GM19452 (cell line): ENCODE results near the gene CRY1.
"Not testable (repeated sequence)": the region's sequence is repeated elsewhere in the genome, so short reads cannot be mapped to it uniquely, and the experiment has no call there.

Experiments used
- ATAC-seq: cut with Tn5 transposase; IDR thresholded peaks from one replicate; pipeline ENCODE4 v1.9.1; 2021; ENCODE audit not compliant: unreplicated experiment

Gene CRY1

DNA sequence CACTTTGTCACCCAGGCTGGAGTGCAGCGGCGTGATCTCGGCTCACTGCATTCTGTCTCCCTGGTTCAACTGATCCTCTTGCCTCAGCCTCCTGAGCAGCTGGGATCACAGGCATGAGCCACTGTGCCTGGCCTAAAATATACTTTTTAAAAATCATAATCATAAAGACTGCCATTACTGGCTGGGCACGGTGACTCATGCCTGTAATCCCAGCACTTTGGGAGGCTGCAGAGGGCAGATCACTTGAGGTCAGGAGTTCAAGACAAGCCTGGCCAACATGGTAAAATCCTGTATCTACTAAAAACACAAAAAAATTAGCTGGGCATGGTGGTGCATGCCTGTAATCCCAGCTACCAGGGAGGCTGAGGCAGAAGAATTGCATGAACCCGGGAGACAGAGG lies 20.1 kb downstream of the CRY1 start:
- ATAC-seq = not testable (repeated sequence)

DNA sequence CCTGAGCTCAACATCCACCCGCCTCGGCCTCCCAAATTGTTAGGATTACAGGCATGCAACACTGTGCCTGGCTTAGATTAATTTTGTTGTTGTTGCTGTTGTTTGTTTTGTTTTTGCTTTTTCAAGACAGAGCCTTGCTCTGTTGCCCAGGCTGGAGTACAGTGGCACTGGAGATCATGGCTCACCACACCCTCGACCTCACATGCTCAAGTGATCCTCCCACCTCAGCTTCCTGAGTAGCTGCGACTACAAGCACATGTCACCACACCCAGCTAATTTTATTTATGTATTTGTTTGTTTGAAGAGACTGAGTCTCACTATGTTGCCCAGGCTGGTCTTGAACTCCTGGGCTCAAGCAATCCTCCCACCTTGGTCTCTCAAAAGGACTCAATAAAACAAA lies 26.7 kb downstream of the CRY1 start:
- ATAC-seq = no peak

DNA sequence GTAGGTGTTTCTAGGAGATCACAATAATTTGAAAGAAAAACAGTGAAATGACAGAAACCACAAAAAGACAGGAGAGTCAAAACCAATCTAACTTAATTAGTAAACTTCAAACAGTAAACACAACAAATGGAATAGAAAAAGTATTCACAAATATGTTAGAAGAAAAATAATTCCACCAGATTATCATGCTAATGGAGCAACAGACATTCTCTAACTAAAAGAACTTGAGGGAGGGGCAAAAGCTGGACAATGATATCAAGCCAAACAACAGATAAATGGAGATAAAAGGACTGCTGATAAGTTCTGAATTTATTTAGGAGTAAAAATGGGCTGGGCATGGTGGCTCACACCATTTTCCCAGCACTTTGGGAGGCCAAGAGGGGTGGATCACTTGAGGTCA lies 28.7 kb downstream of the CRY1 start:
- no peak for ATAC-seq

DNA sequence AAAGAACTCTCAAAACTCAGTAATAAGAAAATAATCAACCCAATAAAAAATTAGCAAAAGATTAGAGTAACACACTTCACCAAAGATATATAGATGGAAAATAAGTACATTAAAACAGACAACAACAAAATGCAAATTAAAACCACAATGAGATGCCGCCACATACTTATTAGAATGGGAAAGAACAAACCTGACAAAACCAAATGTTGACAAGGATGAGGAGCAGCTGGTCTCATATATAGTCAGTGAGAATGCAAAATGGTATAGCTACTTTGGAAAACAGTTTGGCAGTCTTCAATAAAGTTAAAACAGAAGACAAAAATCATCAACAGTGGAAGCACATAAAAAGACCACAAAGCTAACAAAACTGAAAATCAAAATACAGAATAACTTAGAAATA lies 29.1 kb downstream of the CRY1 start:
- no peak for ATAC-seq

DNA sequence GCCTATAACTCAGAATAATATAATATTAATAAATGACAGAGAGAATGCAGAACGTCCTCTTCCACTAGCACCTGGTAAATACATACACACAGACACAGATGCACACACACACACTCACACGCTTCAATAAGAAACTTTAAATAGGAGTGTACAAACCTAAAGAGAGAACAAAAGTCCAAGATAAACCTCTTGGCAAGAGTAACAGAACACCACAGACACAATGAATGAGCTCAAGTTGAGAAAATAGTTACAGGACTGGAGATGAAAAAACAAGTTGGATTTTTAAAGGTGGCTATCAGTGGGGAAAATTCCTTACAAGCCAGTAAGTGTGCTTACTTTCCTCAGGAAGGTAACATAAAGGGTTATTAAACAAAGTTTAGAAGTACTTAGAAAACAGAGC lies 35.2 kb downstream of the CRY1 start:
- ATAC-seq = no peak

DNA sequence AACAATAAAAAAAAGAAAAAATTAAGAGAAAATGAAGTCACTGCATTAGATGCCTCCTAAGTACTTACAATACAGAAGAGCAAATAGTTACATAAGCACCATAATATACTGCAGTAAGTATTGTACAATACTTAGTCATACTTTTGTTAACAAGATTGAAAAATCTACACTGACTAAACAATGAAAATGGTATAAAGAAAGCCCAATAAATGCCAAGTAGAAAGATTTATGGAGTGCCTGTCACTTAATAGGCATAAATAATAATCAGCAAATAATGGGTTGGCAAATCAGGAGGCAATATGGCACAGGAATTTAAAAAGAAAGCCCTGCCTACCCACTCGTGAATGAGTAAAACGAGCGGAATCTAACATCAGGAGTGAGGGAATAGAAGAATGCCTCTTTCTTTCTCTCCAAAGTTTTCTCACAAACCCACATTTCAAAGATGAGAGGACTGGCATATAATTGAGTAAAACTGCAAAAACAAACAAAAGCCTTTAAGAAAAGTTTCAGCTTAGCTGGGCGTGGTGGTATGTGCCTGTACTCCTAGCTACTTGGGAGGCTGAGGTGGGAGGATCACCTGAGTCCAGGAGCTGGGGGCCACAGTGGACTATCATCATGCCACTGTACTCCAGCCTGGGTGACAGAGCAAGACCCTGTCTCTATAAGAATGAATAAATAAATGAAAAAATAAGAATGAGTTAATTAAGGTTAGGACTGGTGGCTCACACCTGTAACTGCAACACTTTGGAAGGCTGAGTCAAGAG lies 36.1 kb downstream of the CRY1 start:
- ATAC-seq = no peak

DNA sequence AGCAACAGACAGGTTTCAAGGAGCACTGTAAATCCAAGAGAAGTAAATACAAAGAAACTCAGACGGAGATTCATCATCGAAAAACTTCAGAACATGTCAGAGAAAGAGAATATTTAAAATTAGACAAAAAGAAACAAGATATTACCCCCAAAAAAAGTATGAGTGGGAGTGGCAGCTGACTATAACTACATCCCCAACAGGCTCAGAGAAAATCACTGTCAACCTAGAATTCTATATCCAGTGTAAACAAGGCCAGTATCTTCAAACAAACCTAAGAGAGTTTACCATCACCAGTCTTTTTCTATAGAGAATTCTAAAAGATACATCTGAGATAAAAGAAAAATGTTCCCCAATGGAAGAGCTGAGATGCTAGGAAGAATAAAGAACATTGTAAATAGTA lies 39.6 kb downstream of the CRY1 start:
- no peak for ATAC-seq

DNA sequence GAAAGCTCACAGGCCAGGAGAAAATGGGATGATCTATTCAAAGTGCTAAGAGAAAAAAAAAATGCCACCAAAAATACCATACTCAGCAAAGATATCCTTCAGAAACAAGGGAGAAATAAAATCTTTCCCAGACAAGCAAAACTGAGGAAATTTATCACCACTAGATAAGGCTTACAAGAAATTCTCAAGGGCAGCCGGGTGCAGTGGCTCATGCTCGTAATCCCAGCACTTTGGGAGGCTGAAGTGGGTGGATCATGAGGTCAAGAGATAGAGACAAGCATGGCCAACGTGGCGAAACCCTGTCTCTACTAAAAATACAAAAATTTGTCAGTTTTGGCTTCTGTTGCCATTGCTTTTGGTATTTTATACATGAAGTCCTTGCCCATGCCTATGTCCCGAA lies 48.2 kb downstream of the CRY1 start:
- no peak for ATAC-seq

DNA sequence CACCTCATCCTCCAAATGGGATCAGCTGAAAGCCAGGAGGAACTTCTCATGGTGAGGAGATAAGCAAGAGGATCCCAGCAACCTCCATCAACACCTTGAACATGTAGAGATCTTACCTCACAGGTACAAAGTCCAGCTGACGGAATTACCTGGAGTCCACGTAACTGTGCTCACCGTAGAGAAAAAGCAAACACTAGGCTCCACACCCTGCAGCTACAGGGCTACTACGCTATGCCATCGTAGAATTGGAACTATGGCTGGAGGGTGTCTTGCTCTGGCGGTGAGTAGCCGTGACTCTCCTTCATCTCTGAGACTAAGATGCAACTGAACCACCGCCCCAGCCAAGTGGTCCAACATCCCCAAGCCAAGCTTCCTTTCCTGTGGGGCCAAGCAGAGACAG lies 50.5 kb downstream of the CRY1 start:
- no peak for ATAC-seq

DNA sequence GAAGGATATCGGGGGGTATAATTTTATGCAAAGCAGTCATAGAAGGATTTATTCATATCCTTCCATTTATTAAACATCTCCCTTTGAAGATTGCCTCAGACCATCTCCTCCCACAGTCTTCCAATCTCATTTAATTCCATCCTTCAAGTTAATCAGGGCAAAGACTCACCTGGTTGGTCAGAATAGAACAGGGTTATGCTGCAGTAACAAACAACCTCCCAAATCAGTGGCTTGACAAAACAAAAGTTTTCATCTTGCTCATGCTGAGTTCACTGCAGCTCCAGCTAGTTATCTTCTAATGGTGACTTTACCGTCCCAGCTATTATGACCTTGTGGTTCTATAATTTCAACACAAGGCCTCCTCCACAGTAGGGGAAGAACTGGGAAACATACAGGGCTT lies 57.6 kb downstream of the CRY1 start:
- ATAC-seq = no peak

DNA sequence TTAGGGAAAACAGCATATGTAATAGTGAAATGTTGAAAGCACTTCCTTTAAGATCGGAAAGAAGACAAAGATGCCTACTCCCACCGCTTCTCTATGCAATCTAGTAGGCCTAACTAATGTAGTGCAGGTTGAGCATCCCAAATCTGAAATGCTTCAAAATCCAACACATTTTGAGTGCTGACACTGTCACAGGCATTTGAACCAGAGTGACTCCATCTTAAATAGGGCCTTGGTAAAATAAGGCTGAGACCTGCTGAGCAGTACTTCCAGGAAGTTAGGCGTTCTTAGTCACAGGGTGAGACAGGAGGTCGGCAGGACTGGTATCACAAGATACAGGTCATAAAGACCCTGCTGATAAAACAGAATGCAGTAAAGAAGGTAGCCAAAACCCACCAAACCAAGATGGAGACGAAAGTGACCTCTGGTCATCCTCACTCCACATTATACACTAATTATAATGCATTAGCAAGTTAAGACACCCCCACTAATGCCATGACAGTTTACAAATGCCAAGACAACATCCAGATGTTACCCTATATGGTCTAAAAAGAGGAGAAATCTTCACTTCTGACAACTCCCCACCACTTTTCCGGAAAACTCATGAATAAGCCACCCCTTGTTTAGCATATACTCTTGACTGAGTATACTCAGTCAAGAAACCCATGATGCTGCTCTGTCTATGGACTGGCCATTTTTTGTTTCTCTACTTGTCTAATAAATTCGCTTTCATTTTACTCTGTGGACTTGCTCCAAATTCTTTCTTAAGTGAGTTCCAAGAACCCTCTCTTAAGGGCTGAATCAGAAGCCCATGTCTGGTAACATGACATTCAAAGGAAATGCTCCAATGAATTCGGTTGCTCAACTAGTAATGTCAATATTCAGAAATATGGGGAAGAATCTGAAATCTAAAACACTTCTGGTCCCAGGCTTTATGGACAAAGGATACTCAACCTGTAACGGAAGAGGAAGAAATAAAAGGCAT lies 59.3 kb downstream of the CRY1 start:
- ATAC-seq = no peak

DNA sequence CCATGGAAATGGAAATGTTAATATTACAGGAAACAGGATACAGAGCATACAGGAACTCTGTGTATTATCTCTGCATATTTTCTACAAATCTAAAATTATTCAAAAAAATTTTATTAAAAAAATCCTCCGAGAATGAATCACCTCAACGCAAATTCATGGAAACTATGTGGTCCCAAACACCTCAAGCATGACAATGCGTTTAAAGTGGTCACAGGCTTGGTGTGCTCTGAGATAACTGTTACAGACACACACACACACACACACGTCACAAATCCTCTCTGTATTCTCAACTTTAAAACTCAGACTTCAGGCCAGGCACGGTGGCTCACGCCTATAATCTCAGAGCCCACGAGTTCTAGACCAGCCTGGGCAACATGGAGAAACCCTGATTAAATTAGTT lies 61.1 kb downstream of the CRY1 start:
- ATAC-seq = no peak

DNA sequence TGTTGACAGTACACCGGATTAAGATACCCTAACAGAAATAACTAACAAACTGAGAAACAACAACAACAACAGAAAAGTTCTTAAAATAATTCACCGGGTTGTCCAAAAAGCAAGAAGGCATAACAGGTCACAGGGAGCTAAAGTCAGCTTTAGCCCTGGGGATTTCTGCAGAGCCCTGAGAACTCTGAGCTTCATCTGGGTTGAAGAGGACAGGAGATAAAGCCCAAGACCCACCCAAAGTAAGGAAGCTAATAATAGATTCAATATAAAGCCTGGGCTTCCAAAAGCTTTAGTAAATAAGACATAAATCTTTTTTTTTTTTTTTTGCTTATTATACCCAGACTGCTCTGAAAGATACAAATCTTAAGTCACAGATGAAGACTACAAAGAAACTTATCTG lies 62.3 kb downstream of the CRY1 start:
- no peak for ATAC-seq

DNA sequence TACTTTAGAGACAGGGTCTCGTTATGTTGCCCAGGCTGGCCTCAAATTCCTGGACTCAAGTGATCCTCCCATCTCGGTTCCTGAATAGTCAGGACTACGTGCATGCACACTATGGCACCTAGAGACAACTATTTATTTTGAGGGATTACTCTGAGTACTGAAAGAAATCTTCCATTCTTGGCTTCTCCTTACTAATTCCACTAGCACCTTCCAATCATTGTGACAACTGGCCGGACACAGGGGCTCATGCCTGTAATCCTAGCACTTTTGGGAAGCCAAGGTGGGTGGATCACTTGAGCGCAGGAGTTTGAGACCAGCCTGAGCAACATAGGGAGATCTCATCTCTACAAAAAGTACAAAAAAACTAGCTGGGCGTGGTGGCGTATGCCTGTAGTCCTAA lies 64.3 kb downstream of the CRY1 start:
- ATAC-seq = no peak

DNA sequence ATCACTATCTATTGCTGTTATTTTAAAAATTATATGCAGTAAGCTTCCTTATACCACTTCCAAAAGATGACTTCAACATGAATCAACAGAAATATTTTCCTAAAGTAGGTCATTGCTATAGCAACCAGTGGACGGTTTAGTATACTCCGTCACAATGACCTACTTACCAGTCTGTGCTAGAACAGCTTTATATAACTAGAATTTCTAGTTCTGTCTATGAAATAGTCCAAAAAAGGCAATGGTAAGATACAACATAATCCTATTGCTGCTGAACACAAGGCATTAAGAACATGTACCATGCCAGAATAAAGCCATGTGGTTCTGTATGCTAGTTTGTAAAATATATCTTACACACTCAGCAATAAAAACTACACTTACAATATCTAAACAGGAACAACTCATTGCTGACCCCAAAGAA lies 65.7 kb downstream of the CRY1 start:
- ATAC-seq = no peak

DNA sequence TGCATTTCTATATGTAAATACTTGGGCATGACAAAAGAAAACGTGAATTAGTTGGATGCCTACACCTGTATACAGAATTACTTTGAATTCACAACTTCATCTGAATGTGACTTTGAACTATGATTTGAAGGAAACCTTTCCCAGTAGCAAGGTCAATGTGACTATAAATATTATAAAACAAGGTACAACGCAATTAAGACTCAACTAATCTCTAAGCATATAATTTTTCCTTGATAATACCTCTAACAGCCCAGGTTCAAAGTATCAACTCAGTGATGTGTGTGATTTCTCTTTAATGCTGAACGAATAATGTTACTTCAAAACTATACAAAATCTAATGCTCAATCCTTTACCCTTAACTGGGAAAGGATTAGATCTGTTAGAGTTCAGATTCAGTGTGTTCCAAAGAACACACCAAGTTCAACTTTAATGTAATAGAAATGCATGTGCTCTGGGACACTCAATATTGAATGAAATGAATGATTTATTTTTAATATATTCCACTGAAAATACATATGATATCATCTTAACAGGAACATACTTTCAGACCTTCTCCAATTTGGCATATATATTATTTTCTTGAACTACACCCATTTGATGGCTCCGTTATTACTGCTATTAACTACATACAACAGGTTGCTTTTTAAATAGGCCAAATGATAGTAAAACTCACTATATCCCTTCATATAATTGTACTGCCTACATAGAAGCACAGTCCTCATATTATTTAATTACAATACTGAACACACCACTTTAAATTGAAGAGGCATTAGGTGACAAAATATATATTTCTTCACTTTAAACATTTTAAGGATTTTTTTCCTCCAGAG lies 66.3 kb downstream of the CRY1 start:
- ATAC-seq = no peak

DNA sequence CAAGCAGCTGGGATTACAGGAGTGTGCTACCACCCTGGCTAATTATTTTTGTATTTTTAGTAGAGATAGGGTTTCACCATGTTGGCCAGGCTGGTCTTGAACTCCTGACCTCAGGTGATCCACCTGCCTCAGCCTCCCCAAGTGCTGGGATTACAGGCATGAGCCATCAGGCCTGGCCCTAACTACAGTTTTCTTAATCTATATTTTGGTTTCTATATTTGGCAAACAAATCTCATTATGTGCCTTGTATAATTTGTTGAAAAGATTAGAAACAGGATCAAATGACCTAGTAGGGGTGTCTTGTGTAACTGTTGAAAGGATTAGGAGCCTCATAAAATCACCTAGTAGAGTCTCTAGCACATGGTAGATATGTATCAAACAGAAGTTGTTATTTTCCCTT lies 67.0 kb downstream of the CRY1 start:
- ATAC-seq = not testable (repeated sequence)

DNA sequence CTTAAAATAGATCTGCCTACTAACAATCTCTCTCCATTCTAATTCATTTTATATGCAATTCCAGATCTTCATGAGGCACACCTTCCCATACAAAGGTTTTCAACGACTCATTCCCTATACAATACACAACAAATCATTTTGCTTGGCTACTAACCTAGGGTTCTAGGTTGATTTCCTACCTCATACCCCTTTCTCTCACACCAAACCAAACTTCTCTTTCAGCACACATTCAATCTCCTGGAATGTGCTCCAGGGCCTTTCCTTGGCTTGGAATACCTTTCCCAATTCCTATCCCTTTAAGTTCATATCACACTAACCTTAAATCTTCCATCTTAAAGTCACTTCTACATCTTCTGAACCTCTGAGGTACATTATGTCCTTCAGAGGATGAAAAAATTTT lies 67.7 kb downstream of the CRY1 start:
- no peak for ATAC-seq

DNA sequence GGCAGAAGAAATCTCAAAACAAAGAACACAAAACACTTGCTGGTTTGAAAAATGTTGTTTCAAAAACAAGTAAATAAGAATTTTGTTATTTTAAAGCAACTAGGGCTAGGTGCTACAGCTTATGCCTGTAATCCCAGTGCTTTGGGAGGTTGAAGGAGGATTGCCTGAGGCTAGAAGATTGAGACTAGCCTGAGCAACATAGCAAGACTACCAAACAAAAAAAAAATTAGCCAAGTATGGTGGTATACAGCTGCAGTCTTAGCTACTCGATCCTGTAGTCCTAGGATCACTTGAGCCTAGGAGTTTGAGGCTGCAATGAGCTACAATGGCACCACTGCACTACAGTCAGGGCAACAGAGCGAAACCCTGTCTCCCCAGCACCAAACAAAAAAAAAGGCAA lies 73.8 kb downstream of the CRY1 start:
- no peak for ATAC-seq

DNA sequence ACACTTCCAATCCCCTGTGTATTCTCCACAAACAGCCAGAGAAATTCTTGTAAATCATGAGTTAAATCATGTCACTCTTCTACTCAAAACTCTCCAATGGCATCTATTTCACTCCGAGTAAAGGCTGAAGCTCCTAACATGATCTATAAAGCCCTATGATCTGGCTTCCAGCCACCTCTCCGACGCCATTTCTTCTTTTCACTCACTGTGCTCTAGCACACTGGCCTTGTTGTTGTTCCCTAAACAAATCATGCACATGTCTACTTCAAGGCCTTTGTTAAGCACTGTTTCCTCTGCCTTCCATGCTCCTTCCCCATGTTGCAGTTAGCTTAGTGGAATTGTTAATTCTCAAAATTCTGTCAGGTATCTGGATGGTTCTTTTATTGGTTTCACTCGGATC lies 76.3 kb downstream of the CRY1 start:
- no peak for ATAC-seq

DNA sequence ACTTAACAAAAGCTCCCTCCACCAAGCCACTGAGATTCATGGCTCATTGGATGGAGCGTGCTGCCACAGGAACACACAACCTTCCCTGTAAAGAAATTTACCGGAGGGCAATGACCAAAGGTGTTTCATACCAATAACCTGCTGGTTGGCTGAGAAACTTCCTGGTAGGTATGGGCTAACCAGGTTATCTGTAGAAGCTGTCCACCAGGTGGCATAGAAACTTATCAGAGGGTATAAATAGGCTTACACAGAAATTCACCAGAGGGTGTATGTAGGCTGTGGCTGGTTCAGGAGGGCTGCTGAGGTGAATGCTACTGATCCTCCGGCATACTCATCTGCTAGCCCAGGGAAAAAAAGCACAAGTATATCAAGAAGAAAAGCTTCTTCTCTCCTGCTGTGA lies 79.3 kb downstream of the CRY1 start:
- ATAC-seq = no peak
